ENCODE data around the gene KRT7. TPM values are rescaled to one million over a fixed set of nuclear protein-coding genes. Genes with fewer than 3 reads are reported as not detected.

The KRT7 gene
- total RNA-seq, 2 experiments from 2014 or later = not detected

GRCh38 chr12:52224151-52224550 lies 8.9 kb upstream of the KRT7 start:
- ChIA-PET CTCF (no interaction called here), POLR2A (no interaction called here)
- Mint-ChIP-seq H3K36me3 (ENCODE audit: low read depth) (no peaks in the 10 kb centered on the region), H3K4me1 (ENCODE audit: low read depth) (no peaks in the 10 kb centered on the region), H3K27me3 (peaks cover 63% of the 10 kb centered on the region), H3K4me3 (no peak overlapping the region), H3K27ac (no peak overlapping the region), H3K9me3 (no peaks in the 10 kb centered on the region)
- ATAC-seq (ENCODE audit: poor library complexity) (no peak), DNase-seq (no peak)
- Histone ChIP-seq H3K9me3 (ENCODE audit: control insufficient read depth in 1 of 2, insufficient read depth in 1 of 2, low read length in 2 of 2) (no peaks in the 10 kb centered on the region), H3K4me3 (ENCODE audit: low read length) (no peak overlapping the region), H3K36me3 (ENCODE audit: insufficient read depth, low read length) (no peaks in the 10 kb centered on the region), H3K27ac (ENCODE audit: low read depth in 1 of 2, low read length in 2 of 2) (no peak overlapping the region), H3K27me3 (ENCODE audit: control insufficient read depth in 1 of 2, insufficient read depth in 2 of 2, low read length in 2 of 2) (peaks cover 16 to 30% of the 10 kb centered on the region in 2 experiments), H3K4me1 (ENCODE audit: insufficient read depth, low read length) (no peaks in the 10 kb centered on the region)
- intact Hi-C loops (cut with DNase I, micrococcal nuclease) = no loop called here
- TF ChIP-seq CTCF (IDR thresholded peaks at IDR 0.05) = no peak

DNA sequence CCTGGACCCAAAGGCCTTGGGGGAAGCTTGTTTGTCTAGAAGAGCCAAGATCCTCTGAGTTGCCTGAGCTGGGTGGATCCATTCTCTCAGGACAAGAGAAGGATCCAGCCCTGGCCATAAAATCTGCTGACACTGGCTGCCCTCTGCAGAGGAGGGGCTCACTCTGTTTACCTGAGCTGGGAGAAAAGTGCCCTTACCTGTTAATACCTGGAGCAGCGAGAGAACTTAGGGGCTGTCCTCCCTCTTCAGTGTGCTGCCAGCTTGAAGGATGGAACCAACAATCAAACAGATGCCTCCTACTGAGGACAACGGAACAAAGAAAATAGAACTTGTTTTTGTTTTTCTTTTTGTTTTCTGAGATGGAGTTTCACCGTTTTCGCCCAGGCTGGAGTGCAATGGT lies 7.3 kb upstream of the KRT7 start:
- DNase-seq (no peak), ATAC-seq (ENCODE audit: poor library complexity) (no peak)
- Histone ChIP-seq H3K27me3 (ENCODE audit: control insufficient read depth in 1 of 2, insufficient read depth in 2 of 2, low read length in 2 of 2) (peaks cover 14 to 26% of the 10 kb centered on the region in 2 experiments), H3K4me1 (ENCODE audit: insufficient read depth, low read length) (no peaks in the 10 kb centered on the region), H3K4me3 (ENCODE audit: low read length) (no peak overlapping the region), H3K36me3 (ENCODE audit: insufficient read depth, low read length) (no peaks in the 10 kb centered on the region), H3K27ac (ENCODE audit: low read depth in 1 of 2, low read length in 2 of 2) (no peak overlapping the region), H3K9me3 (ENCODE audit: control insufficient read depth in 1 of 2, insufficient read depth in 1 of 2, low read length in 2 of 2) (no peaks in the 10 kb centered on the region)
- Mint-ChIP-seq H3K9me3 (no peaks in the 10 kb centered on the region), H3K36me3 (ENCODE audit: low read depth) (no peaks in the 10 kb centered on the region), H3K27ac (no peak overlapping the region), H3K27me3 (peaks cover 67% of the 10 kb centered on the region), H3K4me1 (ENCODE audit: low read depth) (no peaks in the 10 kb centered on the region), H3K4me3 (no peak overlapping the region)
- intact Hi-C loops (cut with DNase I, micrococcal nuclease) = no loop called here
- POLR2A ChIA-PET = no interaction called here
- TF ChIP-seq CTCF (IDR thresholded peaks at IDR 0.05) = no peak
- CTCF ChIA-PET = no interaction called here

DNA sequence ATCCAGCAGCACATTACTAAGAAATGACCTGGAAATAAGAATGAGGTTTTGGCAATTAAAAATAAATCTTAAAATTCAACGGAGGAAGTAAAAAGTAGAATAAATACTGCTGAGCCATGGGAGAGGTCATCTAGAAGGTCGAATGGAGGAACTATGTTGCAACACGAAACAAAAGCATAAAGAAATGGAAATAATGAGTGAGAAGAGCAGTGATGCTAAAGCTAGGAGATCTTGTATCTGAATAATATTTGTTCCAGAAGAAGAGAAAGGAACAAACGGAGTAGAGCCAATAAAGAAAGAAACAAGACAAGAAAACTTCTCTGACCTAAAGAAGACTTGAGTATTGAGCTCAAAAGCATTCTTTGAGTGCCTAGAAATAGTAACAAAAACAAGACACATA lies 6.6 kb upstream of the KRT7 start:
- intact Hi-C loops (cut with DNase I, micrococcal nuclease) = no loop called here
- ATAC-seq (ENCODE audit: poor library complexity) (no peak), DNase-seq (no peak)
- Histone ChIP-seq H3K36me3 (ENCODE audit: insufficient read depth, low read length) (no peaks in the 10 kb centered on the region), H3K4me3 (ENCODE audit: low read length) (no peak overlapping the region), H3K27me3 (ENCODE audit: control insufficient read depth in 1 of 2, insufficient read depth in 2 of 2, low read length in 2 of 2) (peaks cover 14 to 26% of the 10 kb centered on the region in 2 experiments), H3K9me3 (ENCODE audit: control insufficient read depth in 1 of 2, insufficient read depth in 1 of 2, low read length in 2 of 2) (no peaks in the 10 kb centered on the region), H3K27ac (ENCODE audit: low read depth in 1 of 2, low read length in 2 of 2) (no peak overlapping the region), H3K4me1 (ENCODE audit: insufficient read depth, low read length) (no peaks in the 10 kb centered on the region)
- no peak overlapping the region for H3K4me3 Mint-ChIP-seq
- no peak overlapping the region for H3K27ac Mint-ChIP-seq
- no peaks in the 10 kb centered on the region for H3K4me1 Mint-ChIP-seq (ENCODE audit: low read depth)
- ChIA-PET POLR2A (no interaction called here), CTCF (no interaction called here)
- H3K36me3 Mint-ChIP-seq (ENCODE audit: low read depth) = no peaks in the 10 kb centered on the region
- no peaks in the 10 kb centered on the region for H3K9me3 Mint-ChIP-seq
- peaks cover 66% of the 10 kb centered on the region for H3K27me3 Mint-ChIP-seq
- no peak for TF ChIP-seq CTCF (IDR thresholded peaks at IDR 0.05)

All from CD4-positive, alpha-beta T cell (primary cell).